ENCODE results near the gene DNAJC18.

The DNAJC18 gene

GRCh38 chr5:139394123-139394653 is 45.1 kb downstream of the DNAJC18 start:
- peak overlapping the region; percentile 88 for H3K4me3 ChIP-seq (ENCODE audit: low read depth, low read length)
- no peak for DNase-seq (ENCODE audit: low read depth)
- TF ChIP-seq, protein P1, sequence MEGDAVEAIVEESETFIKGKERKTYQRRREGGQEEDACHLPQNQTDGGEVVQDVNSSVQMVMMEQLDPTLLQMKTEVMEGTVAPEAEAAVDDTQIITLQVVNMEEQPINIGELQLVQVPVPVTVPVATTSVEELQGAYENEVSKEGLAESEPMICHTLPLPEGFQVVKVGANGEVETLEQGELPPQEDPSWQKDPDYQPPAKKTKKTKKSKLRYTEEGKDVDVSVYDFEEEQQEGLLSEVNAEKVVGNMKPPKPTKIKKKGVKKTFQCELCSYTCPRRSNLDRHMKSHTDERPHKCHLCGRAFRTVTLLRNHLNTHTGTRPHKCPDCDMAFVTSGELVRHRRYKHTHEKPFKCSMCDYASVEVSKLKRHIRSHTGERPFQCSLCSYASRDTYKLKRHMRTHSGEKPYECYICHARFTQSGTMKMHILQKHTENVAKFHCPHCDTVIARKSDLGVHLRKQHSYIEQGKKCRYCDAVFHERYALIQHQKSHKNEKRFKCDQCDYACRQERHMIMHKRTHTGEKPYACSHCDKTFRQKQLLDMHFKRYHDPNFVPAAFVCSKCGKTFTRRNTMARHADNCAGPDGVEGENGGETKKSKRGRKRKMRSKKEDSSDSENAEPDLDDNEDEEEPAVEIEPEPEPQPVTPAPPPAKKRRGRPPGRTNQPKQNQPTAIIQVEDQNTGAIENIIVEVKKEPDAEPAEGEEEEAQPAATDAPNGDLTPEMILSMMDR (IDR thresholded peaks at IDR 0.05; ENCODE audit: low read depth, low read length, missing control alignments), result peak; percentile 56

DNA sequence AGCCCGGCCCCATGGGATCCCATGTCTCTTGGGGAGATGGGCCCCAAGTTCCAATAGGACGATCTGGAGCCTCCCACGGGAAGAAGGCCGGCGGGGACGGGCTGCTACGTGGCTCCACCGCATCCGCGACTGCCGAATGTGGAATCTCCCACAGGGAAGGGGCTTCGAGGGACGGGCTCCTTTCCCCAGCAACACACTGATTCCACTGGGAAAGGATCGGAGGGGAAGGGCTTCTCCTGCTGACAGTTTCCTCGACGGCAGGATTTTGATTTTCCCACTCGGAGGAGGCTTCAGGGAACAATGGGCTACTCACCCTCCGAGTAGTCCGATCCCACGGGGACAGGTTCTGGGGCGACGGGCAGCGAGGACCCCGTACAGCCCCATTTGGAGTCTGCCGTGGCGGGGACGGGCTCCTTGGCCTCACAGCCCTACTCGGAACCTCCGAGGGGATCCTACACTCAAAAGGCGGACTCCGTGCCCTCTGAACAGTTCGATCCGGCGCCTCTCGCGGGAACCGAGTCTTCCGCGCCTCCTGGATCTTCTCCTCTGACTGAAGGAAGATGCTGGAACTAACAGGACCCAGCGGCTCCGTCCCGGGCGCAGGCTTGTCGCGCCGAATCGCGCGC is 45.7 kb downstream of the DNAJC18 start:
- DNase-seq (ENCODE audit: low read depth), result no peak
- TF ChIP-seq, protein P1 (IDR thresholded peaks at IDR 0.05; ENCODE audit: low read depth, low read length, missing control alignments), result no peak
- H3K4me3 ChIP-seq (ENCODE audit: low read depth, low read length), result peak overlapping the region; percentile 88

GRCh38 chr5:139392678-139393496 is 46.4 kb downstream of the DNAJC18 start:
- TF ChIP-seq, protein P1 (IDR thresholded peaks at IDR 0.05; ENCODE audit: low read depth, low read length, missing control alignments), result peak; percentile 92
- DNase-seq (ENCODE audit: low read depth), result no peak
- peak overlapping the region; percentile 88 for H3K4me3 ChIP-seq (ENCODE audit: low read depth, low read length)

DNA sequence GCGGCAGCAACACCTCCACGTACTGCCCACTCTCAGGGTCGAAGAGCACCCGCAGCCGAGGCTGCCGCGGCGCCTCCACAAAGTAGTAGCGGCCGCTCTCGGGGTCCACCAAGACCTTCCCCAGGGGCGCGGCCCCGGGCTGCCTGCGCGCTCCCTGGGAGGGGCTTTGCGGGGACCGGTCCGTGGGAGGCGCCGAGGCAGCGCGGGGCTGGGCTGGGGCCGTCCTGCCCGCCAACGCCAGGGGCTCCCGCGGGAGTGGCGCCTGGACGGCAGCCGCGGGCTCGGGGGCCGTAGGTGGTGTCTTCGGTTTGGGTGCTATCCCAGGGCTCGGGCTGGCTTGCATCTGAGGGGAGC is 47.0 kb downstream of the DNAJC18 start:
- no peak for DNase-seq (ENCODE audit: low read depth)
- TF ChIP-seq, protein P1 (IDR thresholded peaks at IDR 0.05; ENCODE audit: low read depth, low read length, missing control alignments), result no peak
- peak overlapping the region; percentile 88 for H3K4me3 ChIP-seq (ENCODE audit: low read depth, low read length)

DNA sequence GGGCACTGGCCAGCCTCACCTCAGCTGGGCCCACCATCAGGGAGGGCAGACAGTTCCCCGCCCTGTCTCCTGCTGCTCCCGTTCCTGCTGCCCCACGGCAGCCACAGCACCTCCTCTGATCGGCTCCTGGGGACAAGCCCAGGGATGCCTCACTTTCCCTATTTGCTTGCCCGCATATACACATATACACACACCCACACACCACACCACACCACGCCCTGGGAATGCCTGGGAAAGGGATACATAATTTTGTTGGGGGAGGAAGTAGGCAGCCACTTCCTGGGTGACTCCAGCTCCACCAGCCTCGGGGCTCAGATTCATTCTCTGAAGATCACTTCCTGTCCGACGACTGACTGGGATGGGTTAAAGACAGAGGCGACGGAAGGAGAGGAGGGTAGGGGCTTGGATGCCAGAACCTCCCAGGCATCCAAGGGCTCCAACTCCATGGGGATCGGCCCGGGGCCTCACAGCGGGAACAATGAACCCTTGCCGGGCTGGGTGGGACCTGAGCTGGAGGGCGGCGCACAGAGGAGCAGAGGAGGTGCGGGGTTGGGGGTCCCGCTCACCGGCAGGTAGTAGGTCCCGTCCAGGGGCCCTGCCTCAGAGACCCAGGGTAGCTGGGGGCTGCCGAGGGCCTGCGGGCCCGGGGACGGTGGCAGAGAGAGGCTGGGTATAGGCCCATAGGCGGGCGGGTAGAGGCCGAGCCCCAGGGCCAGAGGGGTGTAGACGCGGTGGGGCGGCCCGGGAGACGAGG is 47.6 kb downstream of the DNAJC18 start:
- DNase-seq (ENCODE audit: low read depth), result no peak

More for the DNA sequence above, 47.6 kb downstream of the DNAJC18 start:
- TF ChIP-seq, protein P1 (IDR thresholded peaks at IDR 0.05; ENCODE audit: low read depth, low read length, missing control alignments), result no peak
- H3K4me3 ChIP-seq (ENCODE audit: low read depth, low read length), result peak overlapping the region; percentile 88

All from GM12864 (cell line).